ENCODE data around the gene HOXB8. TPM values are rescaled to one million over a fixed set of nuclear protein-coding genes. Genes with fewer than 3 reads are reported as not detected.

Gene HOXB8
- total RNA-seq, 1 donor from 2014 or later: not detected

GRCh38 chr17:48637323-48638260 lies 22.5 kb upstream of the HOXB8 start:
- peaks cover 0 to 4% (median 2%) of the 10 kb centered on the region in 3 donors for H3K4me1 ChIP-seq (ENCODE audit: control insufficient read depth in 3 of 3, insufficient read depth in 3 of 3, low read length in 3 of 3)
- peaks cover 89 to 96% (median 95%) of the 10 kb centered on the region in 3 donors for H3K27me3 ChIP-seq (ENCODE audit: control insufficient read depth in 3 of 3, insufficient read depth in 3 of 3, low read length in 3 of 3)

GRCh38 chr17:48636177-48637018 lies 21.3 kb upstream of the HOXB8 start:
- Histone ChIP-seq H3K27me3 (ENCODE audit: control insufficient read depth in 3 of 3, insufficient read depth in 3 of 3, low read length in 3 of 3) (peaks cover 89 to 96% (median 95%) of the 10 kb centered on the region in 3 donors), H3K9me3 (ENCODE audit: control insufficient read depth in 3 of 3, low read length in 3 of 3) (no peaks in the 10 kb centered on the region), H3K36me3 (ENCODE audit: control insufficient read depth in 3 of 3, insufficient read depth in 3 of 3, low read length in 3 of 3) (no peaks in the 10 kb centered on the region)

More at GRCh38 chr17:48637323-48638260, 22.5 kb upstream of the HOXB8 start:
- Histone ChIP-seq H3K9ac (ENCODE audit: low read depth in 1 of 3, low read length in 3 of 3) (no peak overlapping the region), H3K4me3 (ENCODE audit: low read length in 3 of 3) (no peak overlapping the region), H3K27ac (ENCODE audit: low read depth, low read length) (no peak overlapping the region), H3K9me3 (ENCODE audit: control insufficient read depth in 3 of 3, low read length in 3 of 3) (no peaks in the 10 kb centered on the region), H3K36me3 (ENCODE audit: control insufficient read depth in 3 of 3, insufficient read depth in 3 of 3, low read length in 3 of 3) (no peaks in the 10 kb centered on the region)

GRCh38 chr17:48634493-48635208 lies 19.6 kb upstream of the HOXB8 start:
- Histone ChIP-seq H3K36me3 (ENCODE audit: control insufficient read depth in 3 of 3, insufficient read depth in 3 of 3, low read length in 3 of 3) (no peaks in the 10 kb centered on the region), H3K9ac (ENCODE audit: low read depth in 1 of 3, low read length in 3 of 3) (no peak overlapping the region), H3K27ac (ENCODE audit: low read depth, low read length) (no peak overlapping the region), H3K4me3 (ENCODE audit: low read length in 3 of 3) (no peak overlapping the region), H3K9me3 (ENCODE audit: control insufficient read depth in 3 of 3, low read length in 3 of 3) (no peaks in the 10 kb centered on the region), H3K4me1 (ENCODE audit: control insufficient read depth in 3 of 3, insufficient read depth in 3 of 3, low read length in 3 of 3) (peaks cover 0 to 4% (median 2%) of the 10 kb centered on the region in 3 donors), H3K27me3 (ENCODE audit: control insufficient read depth in 3 of 3, insufficient read depth in 3 of 3, low read length in 3 of 3) (peaks cover 96 to 99% (median 97%) of the 10 kb centered on the region in 3 donors)

More at GRCh38 chr17:48636177-48637018, 21.3 kb upstream of the HOXB8 start:
- Histone ChIP-seq H3K9ac (ENCODE audit: low read depth in 1 of 3, low read length in 3 of 3) (no peak overlapping the region), H3K4me3 (ENCODE audit: low read length in 3 of 3) (peak overlapping the region in 1 of 3 donors; percentile 23), H3K4me1 (ENCODE audit: control insufficient read depth in 3 of 3, insufficient read depth in 3 of 3, low read length in 3 of 3) (peaks cover 0 to 4% (median 2%) of the 10 kb centered on the region in 3 donors), H3K27ac (ENCODE audit: low read depth, low read length) (no peak overlapping the region)

GRCh38 chr17:48633266-48633677 lies 18.2 kb upstream of the HOXB8 start:
- H3K36me3 ChIP-seq (ENCODE audit: control insufficient read depth in 3 of 3, insufficient read depth in 3 of 3, low read length in 3 of 3): no peaks in the 10 kb centered on the region
- H3K9me3 ChIP-seq (ENCODE audit: control insufficient read depth in 3 of 3, low read length in 3 of 3): no peaks in the 10 kb centered on the region

GRCh38 chr17:48632579-48633265 lies 17.6 kb upstream of the HOXB8 start:
- Histone ChIP-seq H3K36me3 (ENCODE audit: control insufficient read depth in 3 of 3, insufficient read depth in 3 of 3, low read length in 3 of 3) (no peaks in the 10 kb centered on the region), H3K4me3 (ENCODE audit: low read length in 3 of 3) (no peak overlapping the region), H3K27ac (ENCODE audit: low read depth, low read length) (no peak overlapping the region), H3K4me1 (ENCODE audit: control insufficient read depth in 3 of 3, insufficient read depth in 3 of 3, low read length in 3 of 3) (peaks cover 0 to 4% (median 2%) of the 10 kb centered on the region in 3 donors), H3K9me3 (ENCODE audit: control insufficient read depth in 3 of 3, low read length in 3 of 3) (no peaks in the 10 kb centered on the region), H3K9ac (ENCODE audit: low read depth in 1 of 3, low read length in 3 of 3) (no peak overlapping the region), H3K27me3 (ENCODE audit: control insufficient read depth in 3 of 3, insufficient read depth in 3 of 3, low read length in 3 of 3) (peaks cover 97 to 100% (median 99%) of the 10 kb centered on the region in 3 donors)

More at GRCh38 chr17:48633266-48633677, 18.2 kb upstream of the HOXB8 start:
- peaks cover 97 to 99% (median 98%) of the 10 kb centered on the region in 3 donors for H3K27me3 ChIP-seq (ENCODE audit: control insufficient read depth in 3 of 3, insufficient read depth in 3 of 3, low read length in 3 of 3)
- peaks cover 0 to 4% (median 2%) of the 10 kb centered on the region in 3 donors for H3K4me1 ChIP-seq (ENCODE audit: control insufficient read depth in 3 of 3, insufficient read depth in 3 of 3, low read length in 3 of 3)
- H3K4me3 ChIP-seq (ENCODE audit: low read length in 3 of 3): no peak overlapping the region
- H3K27ac ChIP-seq (ENCODE audit: low read depth, low read length): no peak overlapping the region
- no peak overlapping the region for H3K9ac ChIP-seq (ENCODE audit: low read depth in 1 of 3, low read length in 3 of 3)

- no peak overlapping the region for H3K27ac ChIP-seq (ENCODE audit: low read depth, low read length)
- H3K4me1 ChIP-seq (ENCODE audit: control insufficient read depth in 3 of 3, insufficient read depth in 3 of 3, low read length in 3 of 3): peaks cover 0 to 4% (median 2%) of the 10 kb centered on the region in 3 donors
- no peak overlapping the region for H3K4me3 ChIP-seq (ENCODE audit: low read length in 3 of 3)
- no peaks in the 10 kb centered on the region for H3K36me3 ChIP-seq (ENCODE audit: control insufficient read depth in 3 of 3, insufficient read depth in 3 of 3, low read length in 3 of 3)
- H3K27me3 ChIP-seq (ENCODE audit: control insufficient read depth in 3 of 3, insufficient read depth in 3 of 3, low read length in 3 of 3): peaks cover 97 to 99% (median 99%) of the 10 kb centered on the region in 3 donors
- H3K9ac ChIP-seq (ENCODE audit: low read depth in 1 of 3, low read length in 3 of 3): no peak overlapping the region
- H3K9me3 ChIP-seq (ENCODE audit: control insufficient read depth in 3 of 3, low read length in 3 of 3): no peaks in the 10 kb centered on the region
These were observed 16.8 kb upstream of the HOXB8 start for GRCh38 chr17:48631693-48632578.

GRCh38 chr17:48630925-48631692 lies 16.0 kb upstream of the HOXB8 start:
- H3K27ac ChIP-seq (ENCODE audit: low read depth, low read length): no peak overlapping the region
- no peaks in the 10 kb centered on the region for H3K9me3 ChIP-seq (ENCODE audit: control insufficient read depth in 3 of 3, low read length in 3 of 3)
- peaks cover 0 to 4% (median under 1%) of the 10 kb centered on the region in 3 donors for H3K4me1 ChIP-seq (ENCODE audit: control insufficient read depth in 3 of 3, insufficient read depth in 3 of 3, low read length in 3 of 3)
- no peaks in the 10 kb centered on the region for H3K36me3 ChIP-seq (ENCODE audit: control insufficient read depth in 3 of 3, insufficient read depth in 3 of 3, low read length in 3 of 3)
- H3K4me3 ChIP-seq (ENCODE audit: low read length in 3 of 3): no peak overlapping the region
- H3K9ac ChIP-seq (ENCODE audit: low read depth in 1 of 3, low read length in 3 of 3): no peak overlapping the region
- peaks cover 96 to 98% (median 97%) of the 10 kb centered on the region in 3 donors for H3K27me3 ChIP-seq (ENCODE audit: control insufficient read depth in 3 of 3, insufficient read depth in 3 of 3, low read length in 3 of 3)

Measured in skeletal muscle tissue (tissue), 4 donors.